GM12892 (cell line): ENCODE measurements around the gene RAPGEF2.

Experiments
- DNase-seq: peaks from one replicate; pipeline ENCODE4 v3.0.0; 2011; ENCODE audit not compliant: insufficient read length
- FAIRE-seq: peaks from 2 replicates; lab custom pipeline; 2011; peaks lifted over from hg19 to GRCh38; lab: Jason Lieb, UNC
- POLR2A ChIP-seq: IDR thresholded peaks from 2 replicates; pipeline ENCODE4 v1.6.1; 2011; ENCODE audit warnings: low read depth, low read length, control low read depth
- POLR2AphosphoS5 ChIP-seq: IDR thresholded peaks from 2 replicates; pipeline ENCODE4 v1.6.1; 2011; ENCODE audit warnings: low read depth, low read length, control low read depth
- TAF1 ChIP-seq: IDR thresholded peaks from 2 replicates; pipeline ENCODE4 v1.6.1; 2011; ENCODE audit warnings: low read depth, mild to moderate bottlenecking, control low read depth, low read length, borderline replicate concordance

The RAPGEF2 gene

GRCh38 chr4:159278399-159278798 lies 175.5 kb downstream of the RAPGEF2 start:
- DNase-seq (no peak), FAIRE-seq (peak; percentile 40)
- TF ChIP-seq POLR2A (no peak), POLR2AphosphoS5 (no peak), TAF1 (no peak)

GRCh38 chr4:159279084-159279483 lies 176.2 kb downstream of the RAPGEF2 start:
- FAIRE-seq (no peak), DNase-seq (no peak)
- no peak for TF ChIP-seq TAF1
- TF ChIP-seq POLR2AphosphoS5: no peak
- no peak for TF ChIP-seq POLR2A

GRCh38 chr4:159280442-159281172 lies 177.7 kb downstream of the RAPGEF2 start:
- TF ChIP-seq TAF1 (no peak), POLR2A (no peak), POLR2AphosphoS5 (no peak)
- FAIRE-seq (no peak), DNase-seq (no peak)

- no peak for TF ChIP-seq POLR2A
- no peak for TF ChIP-seq POLR2AphosphoS5
- no peak for TF ChIP-seq TAF1
- DNase-seq: no peak
- no peak for FAIRE-seq
These were observed 178.9 kb downstream of the RAPGEF2 start for GRCh38 chr4:159281771-159282170.

GRCh38 chr4:159282329-159282728 lies 179.4 kb downstream of the RAPGEF2 start:
- no peak for DNase-seq
- no peak for FAIRE-seq

GRCh38 chr4:159282944-159283343 lies 180.1 kb downstream of the RAPGEF2 start:
- DNase-seq (no peak), FAIRE-seq (no peak)
- TF ChIP-seq POLR2AphosphoS5: no peak
- TF ChIP-seq TAF1: no peak
- TF ChIP-seq POLR2A: no peak

More at GRCh38 chr4:159282329-159282728, 179.4 kb downstream of the RAPGEF2 start:
- TF ChIP-seq TAF1: no peak
- no peak for TF ChIP-seq POLR2A
- no peak for TF ChIP-seq POLR2AphosphoS5

- FAIRE-seq (no peak), DNase-seq (no peak)
- no peak for TF ChIP-seq POLR2AphosphoS5
- no peak for TF ChIP-seq TAF1
These were observed 180.8 kb downstream of the RAPGEF2 start for GRCh38 chr4:159283696-159284095.

- TF ChIP-seq POLR2A (no peak), TAF1 (no peak), POLR2AphosphoS5 (no peak)
- no peak for FAIRE-seq
- no peak for DNase-seq
These were observed 181.2 kb downstream of the RAPGEF2 start for GRCh38 chr4:159284113-159284512.

- FAIRE-seq (no peak), DNase-seq (no peak)
- no peak for TF ChIP-seq POLR2A
- no peak for TF ChIP-seq POLR2AphosphoS5
- no peak for TF ChIP-seq TAF1
These were observed 181.9 kb downstream of the RAPGEF2 start for GRCh38 chr4:159284733-159285132.

- TF ChIP-seq POLR2AphosphoS5 (no peak), POLR2A (no peak), TAF1 (no peak)
- DNase-seq (no peak), FAIRE-seq (no peak)
These were observed 184.9 kb downstream of the RAPGEF2 start for GRCh38 chr4:159287767-159288166.

GRCh38 chr4:159289682-159290081 lies 186.8 kb downstream of the RAPGEF2 start:
- TF ChIP-seq POLR2AphosphoS5: no peak
- TF ChIP-seq TAF1: no peak
- no peak for TF ChIP-seq POLR2A
- no peak for FAIRE-seq
- no peak for DNase-seq
